Endometrium (tissue), 2 donors: ENCODE results near the gene IL5.
"Not testable (repeated sequence)": the region's sequence is repeated elsewhere in the genome, so short reads cannot be mapped to it uniquely, and the experiment has no call there.

Experiments
- FAIRE-seq: peaks from 2 replicates; lab custom pipeline; 2012; peaks lifted over from hg19 to GRCh38; lab: Jason Lieb, UNC
- donor health status: control.
- donor health status: control.

Gene IL5

DNA sequence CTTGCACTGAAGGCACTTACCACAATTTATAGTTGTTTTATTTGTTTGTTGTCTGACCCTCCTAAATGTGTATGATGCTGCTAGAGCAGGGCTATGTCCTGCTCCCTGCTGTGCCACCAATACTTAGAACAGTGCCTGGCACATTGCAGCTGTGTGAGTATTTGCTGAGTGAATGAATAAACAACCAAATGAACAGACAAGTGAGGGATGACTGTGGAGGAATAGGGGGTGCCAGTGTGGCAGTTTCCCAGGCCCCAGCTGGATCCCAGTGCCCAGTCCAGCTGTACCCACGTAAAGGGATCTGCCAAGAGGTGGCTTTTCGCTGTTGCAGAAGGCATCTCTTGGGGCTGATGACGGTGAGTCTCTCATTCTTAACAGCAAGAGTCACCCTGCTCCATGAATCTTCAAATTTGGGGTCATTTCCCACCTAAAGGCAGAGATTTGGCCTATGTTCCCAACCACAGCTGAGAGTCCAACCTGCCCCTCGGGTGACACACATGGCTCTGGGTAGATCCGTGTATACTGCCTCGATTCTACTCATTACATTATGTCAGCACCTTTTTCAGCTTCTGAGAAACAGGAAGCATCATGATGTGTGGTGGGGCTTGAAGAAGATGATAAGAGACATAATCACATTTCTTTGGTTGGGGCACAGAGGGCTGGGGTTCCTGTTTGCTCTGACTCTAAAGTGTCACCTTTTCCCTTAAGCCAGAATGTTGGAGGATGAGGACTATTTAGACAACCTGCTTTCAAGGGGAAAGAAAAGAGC lies 14.3 kb downstream of the IL5 start:
- no peak for FAIRE-seq

DNA sequence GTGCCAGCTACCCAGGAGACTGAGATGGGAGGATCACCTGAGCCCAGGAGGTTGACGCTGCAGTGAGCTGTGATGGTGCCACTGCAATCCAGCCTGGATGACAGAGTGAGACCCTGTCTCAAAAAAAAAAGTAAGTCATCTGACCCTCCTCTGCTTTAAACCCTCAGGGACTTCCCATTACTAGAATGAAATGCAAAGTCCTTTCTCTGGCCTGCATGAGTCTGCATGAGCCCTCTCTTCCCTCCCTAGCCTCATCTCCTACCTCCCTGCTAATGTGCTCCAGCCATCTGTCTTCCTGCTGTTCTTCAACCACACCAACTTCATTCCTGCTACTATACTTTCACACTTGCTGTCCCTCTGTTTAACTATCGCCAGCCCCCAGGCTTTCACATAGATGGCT lies 15.3 kb downstream of the IL5 start:
- no peak for FAIRE-seq

DNA sequence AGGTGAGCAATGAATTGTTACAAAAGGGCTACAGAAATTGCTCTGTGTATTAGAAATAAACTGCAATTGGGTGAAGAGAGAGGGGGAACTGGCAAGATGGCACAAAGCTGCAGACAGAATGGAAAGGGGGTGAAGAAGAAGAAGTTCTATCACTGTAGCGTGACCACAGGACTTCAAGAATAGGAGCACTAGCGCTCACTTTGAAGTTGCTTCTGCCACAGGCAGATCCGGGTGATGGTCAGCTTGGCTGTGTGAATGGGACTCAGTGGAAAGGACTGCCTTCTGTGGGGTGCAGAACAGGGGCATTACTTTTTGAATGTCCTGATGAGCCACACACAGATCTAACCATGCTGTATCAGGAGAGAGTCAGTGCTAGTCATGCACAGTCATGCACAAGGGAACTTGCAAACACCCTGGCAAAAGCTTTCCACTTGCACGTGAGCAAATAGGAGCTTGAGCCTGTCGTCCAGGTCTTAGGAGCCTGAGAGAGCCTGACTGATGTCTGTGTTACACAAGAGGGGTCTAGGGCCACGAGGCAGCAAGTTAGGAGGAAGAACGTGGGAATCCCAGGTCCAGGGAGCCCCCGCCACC lies 16.3 kb downstream of the IL5 start:
- no peak for FAIRE-seq

- FAIRE-seq: no peak
Observed at GRCh38 chr5:132526290-132526973, 16.9 kb downstream of the IL5 start.

- no peak for FAIRE-seq
Observed at GRCh38 chr5:132525299-132525724, 18.0 kb downstream of the IL5 start.

- not testable (repeated sequence) for FAIRE-seq
Observed at GRCh38 chr5:132524877-132525276, 18.4 kb downstream of the IL5 start.

DNA sequence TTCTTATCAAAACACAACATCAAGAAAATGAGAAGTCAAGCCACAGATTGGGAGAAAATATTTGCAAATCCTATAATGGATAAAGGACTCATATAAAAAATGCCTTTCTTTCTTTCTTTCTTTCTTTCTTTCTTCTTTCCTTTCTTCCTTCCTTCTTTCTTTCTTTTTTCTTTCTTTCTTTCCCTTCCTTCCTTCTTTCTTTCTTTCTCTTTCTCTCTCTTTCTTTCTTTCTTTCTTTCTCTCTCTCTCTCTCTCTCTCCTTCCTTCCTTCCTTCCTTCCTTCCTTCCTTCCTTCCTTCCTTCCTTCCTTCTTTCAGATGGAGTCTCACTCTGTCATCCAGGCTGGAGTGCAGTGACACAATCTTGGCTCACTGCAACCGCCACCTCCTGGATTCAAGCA lies 21.3 kb downstream of the IL5 start:
- not testable (repeated sequence) for FAIRE-seq

DNA sequence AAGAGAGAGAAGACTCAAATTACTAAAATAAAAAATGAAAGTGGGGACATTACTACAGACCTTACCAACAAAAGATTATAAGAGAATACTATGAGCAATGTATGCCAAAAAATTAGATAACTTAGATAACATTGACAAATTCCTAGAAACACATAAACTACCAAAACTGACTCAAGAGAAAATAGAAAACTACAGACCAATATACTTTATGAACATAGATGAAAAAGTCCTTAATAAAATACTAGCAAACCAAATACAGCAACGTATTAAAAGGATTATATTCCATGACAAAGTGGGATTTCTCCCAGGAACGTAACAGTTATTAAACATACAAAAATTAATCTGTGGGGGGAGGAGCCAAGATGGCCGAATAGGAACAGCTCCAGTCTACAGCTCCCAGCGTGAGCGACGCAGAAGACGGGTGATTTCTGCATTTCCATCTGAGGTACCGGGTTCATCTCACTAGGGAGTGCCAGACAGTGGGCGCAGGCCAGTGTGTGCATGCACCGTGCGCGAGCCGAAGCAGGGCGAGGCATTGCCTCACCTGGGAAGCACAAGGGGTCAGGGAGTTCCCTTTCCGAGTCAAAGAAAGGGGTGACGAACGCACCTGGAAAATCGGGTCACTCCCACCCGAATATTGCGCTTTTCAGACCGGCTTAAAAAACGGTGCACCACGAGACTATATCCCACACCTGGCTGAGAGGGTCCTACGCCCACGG lies 29.5 kb downstream of the IL5 start:
- FAIRE-seq: not testable (repeated sequence)

DNA sequence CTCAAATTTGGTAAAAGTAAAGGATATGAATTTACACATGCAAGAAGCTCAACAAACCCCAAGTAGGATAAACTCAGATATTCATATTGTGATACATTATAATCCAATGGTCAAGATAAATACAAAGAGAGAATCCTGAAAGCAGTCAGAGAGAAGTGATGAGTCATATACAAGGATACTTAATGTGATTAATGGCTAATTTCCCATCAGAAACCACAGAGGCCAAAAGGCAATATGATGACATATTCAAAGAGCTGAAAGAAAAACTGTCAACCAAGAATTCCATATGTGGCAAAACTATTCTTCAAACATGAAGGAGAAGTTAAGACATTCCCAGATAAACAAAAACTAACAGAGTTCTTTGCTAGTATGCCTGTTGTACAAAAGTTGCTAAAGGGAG lies 33.2 kb downstream of the IL5 start:
- no peak for FAIRE-seq

- no peak for FAIRE-seq
Observed at GRCh38 chr5:132506094-132506692, 37.1 kb downstream of the IL5 start.

GRCh38 chr5:132505641-132506040 lies 37.7 kb downstream of the IL5 start:
- FAIRE-seq: no peak

GRCh38 chr5:132504746-132505145 lies 38.6 kb downstream of the IL5 start:
- no peak for FAIRE-seq

DNA sequence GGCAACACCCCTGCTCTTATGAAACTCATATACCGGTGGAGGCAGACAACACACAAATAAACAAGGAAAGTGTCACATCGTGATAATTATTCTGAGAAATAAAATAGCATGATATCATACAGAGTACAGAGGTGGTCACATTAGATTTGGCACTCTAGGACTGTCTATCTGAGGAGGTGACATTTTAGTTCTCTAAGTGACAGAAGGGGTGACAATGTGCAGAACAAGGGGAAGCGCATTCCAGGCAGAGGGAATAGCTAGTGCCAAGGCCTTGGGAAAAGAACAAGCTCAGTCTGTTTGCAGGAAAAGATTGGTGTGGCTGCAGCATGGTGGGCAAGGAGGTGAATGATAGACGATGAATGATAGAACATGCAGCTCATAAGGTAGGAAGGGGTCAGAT lies 40.1 kb downstream of the IL5 start:
- no peak for FAIRE-seq

- no peak for FAIRE-seq
Observed at GRCh38 chr5:132501961-132502931, 41.1 kb downstream of the IL5 start.

GRCh38 chr5:132501629-132501956 lies 41.7 kb downstream of the IL5 start:
- no peak for FAIRE-seq

- FAIRE-seq: no peak
Observed at GRCh38 chr5:132500931-132501628, 42.2 kb downstream of the IL5 start.

DNA sequence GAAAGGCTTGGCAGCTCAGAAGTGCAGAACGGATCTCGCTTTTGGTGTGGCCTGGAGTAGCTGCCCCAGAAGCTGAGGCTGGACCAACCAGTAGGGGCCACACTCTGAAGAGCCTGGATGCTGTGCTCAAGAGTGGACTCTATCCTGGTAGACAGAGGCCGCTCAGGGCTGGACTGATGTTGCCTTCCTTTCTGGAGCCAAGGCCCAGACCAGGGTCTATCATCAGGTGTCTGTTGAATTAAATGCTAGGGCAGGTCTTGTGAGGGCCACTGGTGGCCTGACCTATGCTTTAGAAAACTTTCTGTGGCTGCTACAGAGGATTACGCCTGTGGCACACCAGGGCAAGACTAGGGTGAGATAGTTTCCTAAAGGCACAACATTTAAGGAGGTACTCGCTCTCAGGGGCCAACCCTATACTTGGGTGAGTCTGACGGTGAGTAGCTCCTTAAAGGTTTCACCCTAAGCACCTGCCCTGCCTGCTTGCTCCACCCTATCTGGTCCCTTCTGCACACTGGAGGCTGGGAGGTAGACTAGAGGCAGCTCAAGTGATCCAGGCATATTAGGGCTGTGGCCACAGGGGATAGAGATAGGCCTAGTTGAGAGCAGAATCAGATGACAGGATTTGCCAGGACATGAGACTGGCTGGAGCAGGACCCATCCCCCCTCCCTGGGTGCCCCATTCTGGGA lies 42.9 kb downstream of the IL5 start:
- FAIRE-seq: no peak

GRCh38 chr5:132499440-132500243 lies 43.7 kb downstream of the IL5 start:
- FAIRE-seq: no peak

DNA sequence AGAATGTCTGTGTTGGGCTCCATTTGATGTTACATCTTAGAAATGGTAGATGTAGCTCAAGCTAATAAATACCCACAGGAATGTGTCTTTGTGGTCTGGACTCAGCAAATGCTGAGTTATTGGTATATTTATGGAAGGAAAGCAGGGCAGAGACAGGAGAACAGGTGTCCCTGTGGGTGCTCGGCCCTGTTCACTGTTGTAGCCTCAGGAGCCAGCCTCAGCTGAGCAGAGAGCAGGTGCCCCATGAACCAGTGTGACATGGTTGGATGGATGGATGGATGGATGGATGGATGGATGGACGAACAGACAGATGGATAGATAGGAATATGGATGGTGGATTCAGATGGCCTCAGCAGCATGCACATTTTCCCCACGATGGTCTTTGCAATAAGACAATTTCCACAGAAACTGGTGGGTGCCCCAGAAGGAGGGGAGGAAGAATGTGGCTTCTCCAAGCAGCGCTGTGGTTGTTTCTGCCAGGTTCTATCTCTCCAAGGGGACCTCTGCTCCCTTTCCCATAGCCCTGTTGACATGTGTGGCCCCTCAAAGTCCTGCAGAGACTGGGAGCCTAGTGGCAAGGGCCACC lies 44.5 kb downstream of the IL5 start:
- no peak for FAIRE-seq
